HL-60 (cell line): ENCODE results near the gene RPL36.

Experiments
- DNase-seq, 2 experiments: peaks; one replicate each; pipeline ENCODE4 v3.0.0-alpha.2; 2010 to 2020; ENCODE audit warnings: low read depth in 1 of 2, low spot score in 1 of 2
- H3K27ac ChIP-seq: fragments of 250-450 bp; sonication (Bioruptor Pico); replicated peaks from 2 replicates; pipeline ENCODE4 v1.5.1; 2020; ENCODE audit warnings: mild to moderate bottlenecking, moderate library complexity
- H3K27me3 ChIP-seq: fragments of 250-450 bp; sonication (Bioruptor Pico); 2 replicates; pipeline ENCODE4 v1.5.1; 2021; ENCODE audit warnings: mild to moderate bottlenecking, moderate library complexity; ENCODE audit not compliant: insufficient read depth, poor library complexity, severe bottlenecking
- H3K4me3 ChIP-seq: replicated peaks from 2 replicates; pipeline ENCODE4 v1.5.1; 2011; ENCODE audit warnings: mild to moderate bottlenecking, control low read depth, low read length; ENCODE audit not compliant: insufficient read depth
- CTCF ChIP-seq: IDR thresholded peaks from one replicate; pipeline ENCODE4 v1.5.1; 2011; ENCODE audit warnings: low read length, control low read depth, inconsistent platforms; ENCODE audit not compliant: insufficient read depth
- GABPA ChIP-seq: IDR thresholded peaks from 2 replicates; pipeline ENCODE4 v1.6.1; 2012; ENCODE audit warnings: low read depth
- POLR2AphosphoS5 ChIP-seq: IDR thresholded peaks from 2 replicates; pipeline ENCODE4 v1.6.1; 2012; ENCODE audit warnings: low read depth
- REST ChIP-seq: IDR thresholded peaks from 2 replicates; pipeline ENCODE4 v1.6.1; 2012; ENCODE audit warnings: low read depth; ENCODE audit not compliant: insufficient replicate concordance
- SPI1 ChIP-seq: IDR thresholded peaks from 2 replicates; pipeline ENCODE4 v1.6.1; 2012; ENCODE audit warnings: low read depth, mild to moderate bottlenecking, borderline replicate concordance

The RPL36 gene

GRCh38 chr19:5643060-5643459 lies 47.0 kb upstream of the RPL36 start:
- no peak overlapping the region for H3K27ac ChIP-seq
- no peak for DNase-seq
- no peak for TF ChIP-seq POLR2AphosphoS5
- TF ChIP-seq SPI1, result no peak
- no peak for TF ChIP-seq REST
- no peak for TF ChIP-seq CTCF
- TF ChIP-seq GABPA, result no peak
- H3K4me3 ChIP-seq, result no peak overlapping the region
- no peaks in the 10 kb centered on the region for H3K27me3 ChIP-seq

GRCh38 chr19:5644037-5644436 lies 46.1 kb upstream of the RPL36 start:
- no peak for DNase-seq
- H3K4me3 ChIP-seq, result no peak overlapping the region
- no peak for TF ChIP-seq SPI1
- TF ChIP-seq CTCF, result no peak
- no peak for TF ChIP-seq REST
- no peak for TF ChIP-seq GABPA
- TF ChIP-seq POLR2AphosphoS5, result no peak
- no peaks in the 10 kb centered on the region for H3K27me3 ChIP-seq
- H3K27ac ChIP-seq, result no peak overlapping the region

GRCh38 chr19:5645409-5645808 lies 44.7 kb upstream of the RPL36 start:
- H3K4me3 ChIP-seq, result no peak overlapping the region
- no peak overlapping the region for H3K27ac ChIP-seq
- DNase-seq, result no peak
- TF ChIP-seq GABPA (no peak), POLR2AphosphoS5 (no peak), SPI1 (no peak), CTCF (no peak), REST (no peak)
- no peaks in the 10 kb centered on the region for H3K27me3 ChIP-seq
